T-cell (primary cell): ENCODE data around the gene SERTAD4. TPM values are rescaled to one million over a fixed set of nuclear protein-coding genes. Genes with fewer than 3 reads are reported as not detected.

Experiments
- ATAC-seq, 4 experiments: fragments of 200-7000 bp in 3 of 4; fragments of 150-1000 bp in 1 of 4; cut with Tn5 transposase; replicated peaks in 1 of 4; 1 replicate in 3 of 4; 2 replicates in 1 of 4; pipeline ENCODE4 v1.10.0; 2021; ENCODE audit warnings: moderate library complexity in 3 of 4, mild to moderate bottlenecking in 2 of 4, moderate number of reproducible peaks in 1 of 4
- CTCF ChIA-PET, 2 donors: fragments of 300-600 bp; sonication (Branson Sonifier 250); formaldehyde crosslinking; loops; one replicate each; lab custom pipeline; 2022; ENCODE audit warnings: antibody characterized with exemption in 2 of 2; lab: Charles Lee
- POLR2A ChIA-PET, 2 donors: fragments of 300-600 bp; sonication (Branson Sonifier 250); formaldehyde crosslinking; loops; one replicate each; lab custom pipeline; 2022; ENCODE audit warnings: antibody characterized with exemption in 2 of 2; lab: Charles Lee
- DNase-seq, 35 experiments: peaks; one replicate each; pipeline versions ENCODE4 v3.0.0 to v3.0.0-alpha.2; 2013 to 2023
- H3K27ac ChIP-seq: one replicate; pipeline ENCODE4 v1.5.1; 2013; ENCODE audit warnings: low read length
- H3K27me3 ChIP-seq, 2 experiments: replicated peaks in 1 of 2; 1 replicate in 1 of 2; 2 replicates in 1 of 2; pipeline versions ENCODE4 v1.6.1 to v1.7.0; 2013; ENCODE audit warnings: low read length in 1 of 2, mixed read lengths in 1 of 2; ENCODE audit not compliant: control insufficient read depth in 2 of 2, insufficient read depth in 2 of 2; ENCODE audit errors: extremely low read depth in 1 of 2
- H3K36me3 ChIP-seq, 2 donors: 1 replicate in 1 of 2; 2 replicates in 1 of 2; pipeline versions ENCODE4 v1.6.1 to v1.7.0; 2013; ENCODE audit warnings: low read length in 1 of 2; ENCODE audit not compliant: control insufficient read depth in 2 of 2, insufficient read depth in 1 of 2; ENCODE audit errors: extremely low read depth in 1 of 2
- H3K4me1 ChIP-seq, 2 experiments: 1 replicate in 1 of 2; 2 replicates in 1 of 2; pipeline versions ENCODE4 v1.6.1 to v1.7.0; 2013; ENCODE audit warnings: low read length in 2 of 2, mixed read lengths in 1 of 2; ENCODE audit not compliant: insufficient read depth in 2 of 2, control insufficient read depth in 1 of 2; ENCODE audit errors: extremely low read depth in 1 of 2
- H3K4me3 ChIP-seq, 2 donors: 1 replicate in 1 of 2; 2 replicates in 1 of 2; pipeline versions ENCODE4 v1.5.1 to v1.7.0; 2013; ENCODE audit warnings: mild to moderate bottlenecking in 2 of 2, low read length in 1 of 2, moderate library complexity in 1 of 2; ENCODE audit not compliant: control insufficient read depth in 1 of 2; ENCODE audit errors: extremely low read depth in 1 of 2
- H3K9me3 ChIP-seq: 2 replicates; pipeline ENCODE4 v1.7.0; 2013
- H3K27ac Mint-ChIP-seq, 2 donors: one replicate each; pipeline ENCODE4 v1.8.0; 2020 to 2021; ENCODE audit warnings: mild to moderate bottlenecking in 2 of 2, mixed read lengths in 2 of 2
- H3K27me3 Mint-ChIP-seq, 2 donors: one replicate each; pipeline ENCODE4 v1.8.0; 2021 to 2022; ENCODE audit warnings: mixed read lengths in 2 of 2
- H3K36me3 Mint-ChIP-seq: one replicate; pipeline ENCODE4 v1.8.0; 2021; ENCODE audit warnings: mixed read lengths
- H3K4me1 Mint-ChIP-seq, 3 donors: one replicate each; pipeline ENCODE4 v1.8.0; 2020 to 2022; ENCODE audit warnings: mixed read lengths in 3 of 3, mild to moderate bottlenecking in 1 of 3
- H3K4me3 Mint-ChIP-seq, 3 donors: one replicate each; pipeline ENCODE4 v1.8.0; 2020 to 2022; ENCODE audit warnings: mild to moderate bottlenecking in 3 of 3, mixed read lengths in 3 of 3, moderate library complexity in 3 of 3
- H3K9me3 Mint-ChIP-seq, 3 donors: one replicate each; pipeline ENCODE4 v1.8.0; 2020 to 2022; ENCODE audit warnings: mixed read lengths in 3 of 3
- WGBS: methylation state at CpG from one replicate; pipeline ENCODE4 v1.1.5; 2013; ENCODE audit warnings: missing lambda C conversion rate; ENCODE audit not compliant: insufficient coverage; 5-methylcytosine and 5-hydroxymethylcytosine counted together
- total RNA-seq, 35 experiments: library from RNA in 6 of 35; stranded (reverse) in 6 of 35; fragments of 120-200 nt in 1 of 35; gene quantifications; one replicate each; pipeline versions ENCODE4 v1.2.1 to v1.2.4 and lab custom pipeline; 2013 to 2026

The SERTAD4 gene
- total RNA-seq, 5 donors from 2014 or later (not counting 1 experiment from before 2014, with no cell fraction given) = not detected

DNA sequence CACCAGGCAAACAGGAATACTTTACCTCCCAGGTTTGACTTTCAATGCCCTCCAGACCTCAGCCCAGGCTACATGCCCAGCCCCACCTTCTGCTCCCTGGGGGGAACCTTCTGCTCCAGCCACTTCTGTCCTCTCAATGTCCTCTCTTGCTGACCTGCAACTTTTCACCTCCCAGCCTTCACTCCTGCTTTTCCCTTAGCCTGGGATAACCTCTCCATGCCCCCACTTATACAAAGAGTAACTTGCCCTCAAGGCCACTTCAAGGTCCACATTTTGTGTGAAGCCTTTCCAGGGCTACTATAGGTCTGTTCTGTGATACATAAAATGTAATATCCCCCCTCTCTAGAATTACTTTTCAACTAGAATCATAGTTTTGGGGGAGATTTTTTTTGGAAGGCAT, 21.7 kb downstream of the SERTAD4 start:
- Histone ChIP-seq H3K27me3 (peaks cover 5 to 59% of the 10 kb centered on the region in 2 experiments), H3K4me3 (no peak overlapping the region), H3K36me3 (no peaks in the 10 kb centered on the region), H3K27ac (no peak overlapping the region), H3K4me1 (peaks cover 4 to 23% of the 10 kb centered on the region in 2 experiments), H3K9me3 (no peaks in the 10 kb centered on the region)
- H3K4me1 Mint-ChIP-seq = peaks cover 8 to 25% (median 18%) of the 10 kb centered on the region in 3 donors
- DNase-seq (no peak), ATAC-seq (no peak)
- H3K9me3 Mint-ChIP-seq = no peaks in the 10 kb centered on the region
- no peak overlapping the region for H3K27ac Mint-ChIP-seq
- CTCF ChIA-PET = no interaction called here
- H3K27me3 Mint-ChIP-seq = peaks cover 40 to 61% of the 10 kb centered on the region in 2 donors
- no peaks in the 10 kb centered on the region for H3K36me3 Mint-ChIP-seq
- no peak overlapping the region for H3K4me3 Mint-ChIP-seq
- POLR2A ChIA-PET = no interaction called here

DNA sequence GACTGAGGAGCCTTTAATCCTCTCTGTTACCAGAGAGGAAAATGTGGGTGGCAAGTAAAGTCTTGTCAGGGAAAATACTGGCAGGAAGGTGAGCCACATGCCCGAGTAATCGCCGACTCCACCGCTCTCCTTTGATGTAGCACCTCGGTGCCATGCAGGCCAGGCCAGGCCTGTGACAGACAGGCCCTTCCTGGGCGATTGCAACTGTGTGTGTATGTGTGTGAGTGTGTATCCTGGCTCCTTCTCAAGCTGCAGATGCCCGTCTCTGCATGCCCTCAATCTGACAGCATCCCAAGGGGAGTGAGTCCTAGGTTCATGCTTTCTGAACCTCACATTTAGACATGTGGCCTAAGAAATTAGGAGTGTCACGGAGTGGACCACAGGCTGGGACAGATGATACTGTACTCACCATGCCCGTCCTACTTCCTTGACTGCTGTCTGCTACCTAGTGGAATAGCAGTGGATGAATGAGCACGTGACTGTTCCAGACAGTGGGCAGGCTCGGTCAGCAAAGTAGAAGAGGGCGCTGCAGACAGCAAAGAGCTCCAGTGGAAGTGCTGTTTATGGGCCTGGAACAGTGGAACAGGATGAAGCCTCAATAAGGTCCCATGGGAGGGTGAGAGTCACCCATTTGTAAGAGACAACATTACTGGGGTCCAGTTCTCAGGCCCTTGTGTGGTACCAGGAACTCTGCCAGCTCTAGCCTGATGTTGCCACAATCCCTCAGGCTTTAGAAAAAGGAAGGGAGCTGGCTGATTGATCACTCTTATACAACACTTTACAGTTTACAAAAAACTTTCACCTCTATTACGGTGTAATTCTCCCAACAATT, 25.3 kb downstream of the SERTAD4 start:
- H3K27ac Mint-ChIP-seq = no peak overlapping the region
- H3K4me1 ChIP-seq = peaks cover 0 to 5% of the 10 kb centered on the region in 2 experiments
- ChIA-PET POLR2A (no interaction called here), CTCF (no interaction called here)
- DNase-seq (no peak), ATAC-seq (no peak)
- no peaks in the 10 kb centered on the region for H3K36me3 Mint-ChIP-seq
- peaks cover 2 to 36% of the 10 kb centered on the region in 2 experiments for H3K27me3 ChIP-seq
- no peaks in the 10 kb centered on the region for H3K9me3 Mint-ChIP-seq
- H3K27me3 Mint-ChIP-seq = peaks cover 29 to 43% of the 10 kb centered on the region in 2 donors
- H3K9me3 ChIP-seq = no peaks in the 10 kb centered on the region
- H3K4me3 ChIP-seq = no peak overlapping the region
- WGBS = 72% methylated on average over 6 of the region's 13 CpGs
- no peak overlapping the region for H3K4me3 Mint-ChIP-seq
- H3K27ac ChIP-seq = no peak overlapping the region
- H3K36me3 ChIP-seq = no peaks in the 10 kb centered on the region
- H3K4me1 Mint-ChIP-seq = peaks cover 0 to 6% (median 0%) of the 10 kb centered on the region in 3 donors

GRCh38 chr1:210259561-210259960, 27.0 kb downstream of the SERTAD4 start:
- ChIA-PET CTCF (no interaction called here), POLR2A (no interaction called here)
- no peak overlapping the region for H3K27ac ChIP-seq
- Mint-ChIP-seq H3K27me3 (peaks cover 21 to 28% of the 10 kb centered on the region in 2 donors), H3K27ac (no peak overlapping the region), H3K4me3 (no peak overlapping the region), H3K4me1 (no peaks in the 10 kb centered on the region), H3K36me3 (no peaks in the 10 kb centered on the region), H3K9me3 (no peaks in the 10 kb centered on the region)
- DNase-seq = no peak
- peaks cover 0 to 21% of the 10 kb centered on the region in 2 experiments for H3K27me3 ChIP-seq
- no peaks in the 10 kb centered on the region for H3K4me1 ChIP-seq
- no peaks in the 10 kb centered on the region for H3K36me3 ChIP-seq
- ATAC-seq = no peak
- no peaks in the 10 kb centered on the region for H3K9me3 ChIP-seq
- no peak overlapping the region for H3K4me3 ChIP-seq
- WGBS = no CpG with 5 or more reads among the region's 4 CpGs

- ATAC-seq (no peak), DNase-seq (no peak)
- Histone ChIP-seq H3K36me3 (no peaks in the 10 kb centered on the region), H3K27me3 (peaks cover 0 to 21% of the 10 kb centered on the region in 2 experiments), H3K4me1 (no peaks in the 10 kb centered on the region), H3K4me3 (no peak overlapping the region), H3K9me3 (no peaks in the 10 kb centered on the region), H3K27ac (no peak overlapping the region)
- Mint-ChIP-seq H3K36me3 (no peaks in the 10 kb centered on the region), H3K27me3 (peaks cover 16 to 23% of the 10 kb centered on the region in 2 donors), H3K4me3 (no peak overlapping the region), H3K27ac (no peak overlapping the region), H3K9me3 (no peaks in the 10 kb centered on the region), H3K4me1 (no peaks in the 10 kb centered on the region)
- ChIA-PET CTCF (no interaction called here), POLR2A (no interaction called here)
- WGBS = 54% methylated on average over 3 of the region's 4 CpGs
These were observed 27.5 kb downstream of the SERTAD4 start for GRCh38 chr1:210260096-210260495.

DNA sequence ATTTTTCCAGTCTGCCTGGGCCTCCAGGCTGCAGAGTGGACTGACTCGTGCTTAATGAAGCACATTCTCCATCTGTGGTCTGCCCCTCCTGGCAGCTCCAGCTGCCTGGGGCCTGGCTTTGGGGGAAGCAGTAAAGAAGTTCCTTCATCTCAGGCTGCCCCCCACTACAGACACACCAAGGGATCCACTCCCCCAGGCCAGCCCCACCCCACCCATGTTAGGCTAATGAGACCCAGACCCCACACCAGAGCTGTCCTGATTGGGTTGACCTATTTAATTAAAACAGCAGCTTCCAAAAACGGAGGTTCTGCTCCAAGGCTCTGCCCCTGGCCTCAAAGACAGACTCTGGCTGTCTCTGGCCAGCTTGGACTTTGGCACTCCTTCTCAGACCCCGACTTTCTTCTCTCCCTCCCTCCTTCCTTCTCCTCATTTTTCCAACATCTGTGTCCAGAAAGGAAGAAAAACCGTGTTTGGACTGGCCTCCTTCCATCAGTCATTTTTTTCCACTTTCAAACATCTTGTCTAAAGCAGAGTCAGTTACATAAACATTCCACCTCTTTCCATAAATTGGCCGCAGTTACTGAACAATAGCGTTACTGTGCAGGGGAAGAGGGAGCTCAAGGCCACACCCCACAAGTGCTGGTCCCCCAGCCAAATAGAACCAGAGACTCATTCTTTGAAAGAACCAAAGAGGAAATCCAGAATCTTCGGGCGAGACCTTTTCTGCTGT, 29.7 kb downstream of the SERTAD4 start:
- H3K36me3 Mint-ChIP-seq = no peaks in the 10 kb centered on the region
- POLR2A ChIA-PET = no interaction called here
- H3K36me3 ChIP-seq = no peaks in the 10 kb centered on the region
- H3K9me3 Mint-ChIP-seq = no peaks in the 10 kb centered on the region
- peaks cover 0 to 7% of the 10 kb centered on the region in 2 experiments for H3K27me3 ChIP-seq
- peaks cover 13 to 20% of the 10 kb centered on the region in 2 donors for H3K27me3 Mint-ChIP-seq
- no peak overlapping the region for H3K27ac ChIP-seq
- H3K4me3 Mint-ChIP-seq = no peak overlapping the region
- 57% methylated on average over 5 of the region's 8 CpGs for WGBS
- ATAC-seq (no peak), DNase-seq (no peak)
- H3K9me3 ChIP-seq = no peaks in the 10 kb centered on the region
- no peak overlapping the region for H3K4me3 ChIP-seq
- CTCF ChIA-PET = no interaction called here
- H3K4me1 Mint-ChIP-seq = no peaks in the 10 kb centered on the region
- no peak overlapping the region for H3K27ac Mint-ChIP-seq
- no peaks in the 10 kb centered on the region for H3K4me1 ChIP-seq

DNA sequence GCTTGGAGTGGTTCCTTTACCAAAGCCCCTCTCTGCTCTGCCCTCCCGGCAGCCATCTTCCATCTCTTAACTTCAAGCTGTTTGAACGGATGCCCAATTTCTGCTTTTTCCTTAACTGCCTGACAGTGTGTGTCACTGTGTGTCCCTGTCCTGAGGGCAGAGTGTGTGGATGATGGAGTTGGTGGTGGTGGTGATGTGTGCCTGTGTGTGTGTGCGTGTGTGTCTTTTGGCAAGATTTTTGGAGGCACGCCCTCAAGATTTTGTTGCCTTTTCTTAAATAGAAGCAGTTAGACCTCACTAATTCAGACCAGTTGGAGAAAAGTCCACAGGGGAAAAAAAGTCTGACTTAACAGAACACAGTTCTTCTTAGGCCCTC, 30.3 kb downstream of the SERTAD4 start:
- no peak overlapping the region for H3K4me3 ChIP-seq
- H3K36me3 ChIP-seq = no peaks in the 10 kb centered on the region
- ATAC-seq (no peak), DNase-seq (no peak)
- no peaks in the 10 kb centered on the region for H3K9me3 Mint-ChIP-seq
- no peaks in the 10 kb centered on the region for H3K9me3 ChIP-seq
- H3K4me3 Mint-ChIP-seq = no peak overlapping the region
- H3K27me3 ChIP-seq = peaks cover 0 to 7% of the 10 kb centered on the region in 2 experiments
- ChIA-PET CTCF (no interaction called here), POLR2A (no interaction called here)
- no peaks in the 10 kb centered on the region for H3K4me1 Mint-ChIP-seq
- WGBS = 100% methylated on average over 1 of the region's 4 CpGs
- H3K27me3 Mint-ChIP-seq = peaks cover 10 to 18% of the 10 kb centered on the region in 2 donors
- H3K27ac Mint-ChIP-seq = no peak overlapping the region
- no peaks in the 10 kb centered on the region for H3K36me3 Mint-ChIP-seq
- H3K27ac ChIP-seq = no peak overlapping the region
- H3K4me1 ChIP-seq = no peaks in the 10 kb centered on the region
